ENCODE measurements around the gene SAMD1. TPM values are rescaled to one million over a fixed set of nuclear protein-coding genes. Genes with fewer than 3 reads are reported as not detected.
A peak's percentile ranks its signal among the peaks of the same experiment; 100 is the strongest.

SAMD1 gene
- total RNA-seq, 1 experiment from 2014 or later: 47.1 TPM

DNA sequence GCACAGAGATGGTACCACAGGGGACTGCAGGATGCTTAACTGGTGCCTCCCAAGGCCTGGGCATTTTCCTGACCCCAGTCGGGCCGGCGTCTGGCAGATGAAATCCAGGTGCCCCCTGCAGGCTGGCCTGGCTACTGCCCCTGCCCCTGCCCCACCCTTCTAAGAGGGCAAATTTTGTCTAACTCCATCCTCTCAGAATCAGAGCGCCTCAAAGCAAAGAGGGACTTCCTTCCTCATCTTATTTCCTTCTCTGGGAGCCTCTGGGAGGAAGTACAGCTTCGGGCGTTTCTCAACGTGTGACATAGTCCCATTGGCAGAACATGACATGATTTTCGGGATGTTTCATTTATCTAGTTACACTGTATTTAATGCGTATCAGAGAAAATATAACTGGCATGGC, 24.3 kb upstream of the SAMD1 start:
- TF ChIP-seq CTCF (IDR thresholded peaks at IDR 0.05; ENCODE audit: insufficient read depth in 1 of 2, low read depth in 1 of 2, low read length in 1 of 2, severe bottlenecking in 1 of 2, unreplicated experiment in 1 of 2): peak; percentile 42 to 64
- Histone ChIP-seq H3K4me1 (peaks cover 13% of the 10 kb centered on the region), H3K4me3 (ENCODE audit: low read depth, low read length) (no peak overlapping the region), H3K9me3 (no peaks in the 10 kb centered on the region), H3K27me3 (replicated peaks; ENCODE audit: control insufficient read depth, insufficient read depth, low read length) (no peaks in the 10 kb centered on the region), H3K36me3 (ENCODE audit: control insufficient read depth, insufficient read depth, low read length) (no peaks in the 10 kb centered on the region)
- no peak overlapping the region for H3K4me3 Mint-ChIP-seq (ENCODE audit: unreplicated experiment)
- intact Hi-C loops (cut with micrococcal nuclease; ENCODE audit: unreplicated experiment): loop anchor here (5.0 kb wide), 1 partner anchor 33 kb away; no protein-coding TSS in a partner anchor
- BruUV-seq (replicated peaks): no TSS peak
- DNase-seq: peak in 1 of 2 experiments; percentile 61
- no peaks in the 10 kb centered on the region for H3K27me3 Mint-ChIP-seq (ENCODE audit: insufficient read depth, unreplicated experiment)
- H3K36me3 Mint-ChIP-seq (ENCODE audit: insufficient read depth, unreplicated experiment): peaks cover 23% of the 10 kb centered on the region
- H3K9me3 Mint-ChIP-seq (ENCODE audit: unreplicated experiment): no peaks in the 10 kb centered on the region
- peaks cover 8% of the 10 kb centered on the region for H3K4me1 Mint-ChIP-seq (ENCODE audit: low read depth, unreplicated experiment)
- POLR2A ChIA-PET: no interaction called here
- no peak overlapping the region for H3K27ac Mint-ChIP-seq (ENCODE audit: unreplicated experiment)
- CTCF ChIA-PET: interaction anchor here (4.0 kb wide), 1 partner anchor 22 kb away, joined by 16 read pairs; the partner anchor contains the start of gene ASF1B

DNA sequence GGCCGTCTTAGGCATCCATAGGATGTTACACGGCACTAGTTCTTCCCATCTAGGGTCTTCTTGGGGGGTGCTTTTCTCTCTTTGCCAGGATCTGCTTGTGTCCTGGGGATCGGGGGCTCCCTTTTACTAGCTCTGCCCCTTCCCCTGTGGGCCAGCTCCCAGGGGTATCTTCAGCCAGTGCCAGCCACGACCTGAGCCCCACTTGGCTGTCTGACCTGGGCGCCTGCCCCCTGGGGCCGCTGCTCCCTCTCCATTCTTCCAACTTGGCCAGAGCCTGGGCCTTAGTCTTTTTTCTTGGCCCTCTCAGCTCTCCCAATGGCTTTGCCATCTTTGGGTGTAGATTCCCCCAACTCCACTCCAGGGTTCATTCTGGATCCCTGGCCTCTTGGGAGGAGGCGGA, 23.9 kb upstream of the SAMD1 start:
- H3K27ac Mint-ChIP-seq (ENCODE audit: unreplicated experiment): no peak overlapping the region
- Histone ChIP-seq H3K9me3 (no peaks in the 10 kb centered on the region), H3K27me3 (replicated peaks; ENCODE audit: control insufficient read depth, insufficient read depth, low read length) (no peaks in the 10 kb centered on the region), H3K4me3 (ENCODE audit: low read depth, low read length) (no peak overlapping the region), H3K4me1 (peaks cover 10% of the 10 kb centered on the region), H3K36me3 (ENCODE audit: control insufficient read depth, insufficient read depth, low read length) (no peaks in the 10 kb centered on the region)
- H3K27me3 Mint-ChIP-seq (ENCODE audit: insufficient read depth, unreplicated experiment): no peaks in the 10 kb centered on the region
- no peaks in the 10 kb centered on the region for H3K9me3 Mint-ChIP-seq (ENCODE audit: unreplicated experiment)
- H3K4me3 Mint-ChIP-seq (ENCODE audit: unreplicated experiment): no peak overlapping the region
- intact Hi-C loops (cut with micrococcal nuclease; ENCODE audit: unreplicated experiment): no loop called here
- no peak for TF ChIP-seq CTCF (IDR thresholded peaks at IDR 0.05; ENCODE audit: insufficient read depth in 1 of 2, low read depth in 1 of 2, low read length in 1 of 2, severe bottlenecking in 1 of 2, unreplicated experiment in 1 of 2)
- DNase-seq: no peak
- no TSS peak for BruUV-seq (replicated peaks)
- H3K36me3 Mint-ChIP-seq (ENCODE audit: insufficient read depth, unreplicated experiment): peaks cover 19% of the 10 kb centered on the region
- ChIA-PET CTCF (interaction anchor here (0.7 to 4.0 kb wide), 2 partner anchors 22 to 244 kb away, joined by 3 to 16 read pairs; partner anchors contain the start of gene ASF1B), POLR2A (no interaction called here)
- H3K4me1 Mint-ChIP-seq (ENCODE audit: low read depth, unreplicated experiment): peaks cover 8% of the 10 kb centered on the region

GRCh38 chr19:14113762-14114414, 23.3 kb upstream of the SAMD1 start:
- ChIA-PET CTCF (interaction anchor here (0.7 to 4.0 kb wide), 2 partner anchors 23 to 244 kb away, joined by 3 to 16 read pairs; partner anchors contain the start of gene ASF1B), POLR2A (no interaction called here)
- intact Hi-C loops (cut with micrococcal nuclease; ENCODE audit: unreplicated experiment): no loop called here
- H3K4me3 Mint-ChIP-seq (ENCODE audit: unreplicated experiment): no peak overlapping the region
- peaks cover 13% of the 10 kb centered on the region for H3K36me3 Mint-ChIP-seq (ENCODE audit: insufficient read depth, unreplicated experiment)
- no peaks in the 10 kb centered on the region for H3K9me3 Mint-ChIP-seq (ENCODE audit: unreplicated experiment)
- TF ChIP-seq CTCF (IDR thresholded peaks at IDR 0.05; ENCODE audit: insufficient read depth in 1 of 2, low read depth in 1 of 2, low read length in 1 of 2, severe bottlenecking in 1 of 2, unreplicated experiment in 1 of 2): no peak
- Histone ChIP-seq H3K27me3 (replicated peaks; ENCODE audit: control insufficient read depth, insufficient read depth, low read length) (no peaks in the 10 kb centered on the region), H3K4me1 (peaks cover 5% of the 10 kb centered on the region), H3K9me3 (no peaks in the 10 kb centered on the region), H3K4me3 (ENCODE audit: low read depth, low read length) (no peak overlapping the region), H3K36me3 (ENCODE audit: control insufficient read depth, insufficient read depth, low read length) (no peaks in the 10 kb centered on the region)
- H3K27ac Mint-ChIP-seq (ENCODE audit: unreplicated experiment): no peak overlapping the region
- no peaks in the 10 kb centered on the region for H3K27me3 Mint-ChIP-seq (ENCODE audit: insufficient read depth, unreplicated experiment)
- H3K4me1 Mint-ChIP-seq (ENCODE audit: low read depth, unreplicated experiment): peaks cover 6% of the 10 kb centered on the region
- DNase-seq: peak in 1 of 2 experiments; percentile 51
- BruUV-seq (replicated peaks): no TSS peak
